Heart right ventricle (tissue), 16 donors: ENCODE results near the gene CKMT2. TPM values are rescaled to one million over a fixed set of nuclear protein-coding genes. Genes with fewer than 3 reads are reported as not detected.
A peak's percentile ranks its signal among the peaks of the same experiment; 100 is the strongest.

Experiments
- ATAC-seq, 8 donors: fragments of 200-7000 bp; cut with Tn5 transposase; one replicate each; pipeline ENCODE4 v1.9.1; 2020; ENCODE audit warnings: mild to moderate bottlenecking in 8 of 8, moderate library complexity in 8 of 8, moderate number of reproducible peaks in 1 of 8
- DNase-seq, 2 donors: peaks; one replicate each; pipeline ENCODE4 v3.0.0-alpha.2; 2020
- H3K27ac ChIP-seq, 10 donors: fragments of 200-600 bp; sonication (generic) in 2 of 10; one replicate each; pipeline versions ENCODE4 v1.5.0 to v1.8.0; 2020 to 2022; ENCODE audit warnings: mild to moderate bottlenecking in 3 of 10
- H3K27me3 ChIP-seq, 7 donors: fragments of 200-600 bp; one replicate each; pipeline ENCODE4 v1.8.0; 2021 to 2022; ENCODE audit warnings: mild to moderate bottlenecking in 2 of 7
- H3K36me3 ChIP-seq, 9 donors: fragments of 200-600 bp; sonication (generic) in 1 of 9; one replicate each; pipeline versions ENCODE4 v1.5.0 to v1.8.0; 2020 to 2022; ENCODE audit warnings: mild to moderate bottlenecking in 2 of 9
- H3K4me1 ChIP-seq, 9 donors: fragments of 200-600 bp; sonication (generic) in 1 of 9; one replicate each; pipeline versions ENCODE4 v1.5.0 to v1.8.0; 2020 to 2022; ENCODE audit warnings: mild to moderate bottlenecking in 4 of 9
- H3K4me3 ChIP-seq, 10 donors: fragments of 200-600 bp; sonication (generic) in 2 of 10; one replicate each; pipeline versions ENCODE4 v1.5.0 to v1.8.0; 2020 to 2022; ENCODE audit warnings: mild to moderate bottlenecking in 7 of 10, moderate library complexity in 2 of 10
- H3K9me3 ChIP-seq, 11 donors: fragments of 200-600 bp in 10 of 11; sonication (generic) in 2 of 11; one replicate each; pipeline versions ENCODE4 v1.5.0 to v1.8.0; 2013 to 2022; ENCODE audit warnings: mild to moderate bottlenecking in 2 of 11, control low read depth in 1 of 11, moderate library complexity in 1 of 11
- WGBS, 2 donors: extraction: QIAGEN DNeasy Blood & Tissue Kit; methylation state at CpG; one replicate each; pipeline ENCODE4 v1.1.7; 2013; ENCODE audit warnings: inconsistent platforms in 1 of 2; 5-methylcytosine and 5-hydroxymethylcytosine counted together
- intact Hi-C, 10 donors: fragments of 100-400 bp; cut with DNase I; formaldehyde crosslinking; loops; one replicate each; pipeline versions ENCODE4 v1.11.1 to v1.14.2; 2022
- long read RNA-seq, 3 donors: library from polyadenylated mRNA; unstranded; transcript quantifications; one replicate each; pipeline ENCODE4 v2.0.0, GENCODE V29; 2020 to 2021
- polyA plus RNA-seq, 2 donors: library from polyadenylated mRNA; stranded (reverse); fragments of 200-250 nt; gene quantifications; one replicate each; pipeline ENCODE4 v1.2.3, GENCODE V29; 2013
- total RNA-seq, 10 donors: library from RNA; stranded (reverse); fragmentation: NEBNext Ultra II Directional in 3 of 10; extraction: Animal tissue kit (Norgen Biotek cat#: 25700) in 3 of 10; gene quantifications; one replicate each; pipeline versions ENCODE4 v1.2.1 to v1.2.4, GENCODE V29; 2021 to 2023
- TF ChIP-seq, protein P1 (sequence below), 9 donors: fragments of 200-600 bp; sonication (generic) in 2 of 9; IDR thresholded peaks; one replicate each; pipeline versions ENCODE4 v1.5.0 to v1.8.0; 2021 to 2022; ENCODE audit warnings: antibody characterized with exemption in 9 of 9, mild to moderate bottlenecking in 5 of 9, moderate library complexity in 1 of 9
- donor health status: Arrhythmogenic right ventricular cardiomyopathy.
- donor health status: ischemic (EF 13 %, LVEDD 7.1; RV severe dilation, severe dysfunction).
- donor health status: healthy with polysubstance abuse.
- donor health status: DM: no; HTN: yes; CAD: no.
- donor health status: DM: no; HTN: no; CAD: no.
- donor health status: ischemic (EF 25% LVEDD 6.9; RV normal size, moderate dysfunction).
- donor health status: ischemic (EF 25% LVEDD 5.7; RV mildly dilated, moderate dysfunction).
- donor health status: healthy.
- donor health status: DM: yes; HTN: yes; CAD: no.
- donor health status: Ischemic cardiomyopathy.
- donor health status: ischemic (EF 35%, LVEDD 5.7; RV mildly dilated, moderate dysfunction).
- donor health status: nonischemic (EF 11% LVEDD 7.7; RV severe dilation, severe dysfunction).
- donor health status: DM: yes; HTN: yes; CAD: no.
- donor health status: PGD.
- donor health status: ischemic (EF 29% LVEDD 5.4; RV normal size, mild dysfunction).
- donor health status: nonischemic (EF 23%, LVEDD 6.1; RV moderate dilation, normal function).

Gene CKMT2
- total RNA-seq (1,000 to 10,000 TPM; 1,320 to 2,236 (median 1,671) TPM), polyA plus RNA-seq (1,000 to 10,000 TPM; 1,088 to 2,104 TPM)
- long read RNA-seq, donor 1, transcript CKMT2-203 (10 exons, 1,479 nt) = minor isoform, 193 of 1,701 reads
- long read RNA-seq, donor 1, transcript CKMT2-202 (11 exons, 1,637 nt) = minor isoform, 11 of 1,701 reads
- long read RNA-seq, donor 1, transcript CKMT2-201 (10 exons, 1,512 nt) = major isoform, 933 of 1,701 reads
- long read RNA-seq, donor 1, partial matches to known transcripts = 511 of 1,701 reads
- long read RNA-seq, donor 1, other reads (novel, unspliced or antisense) = 51 of 1,701 reads
- long read RNA-seq, donor 2, transcript CKMT2-201 (10 exons, 1,512 nt) = major isoform, 1,183 of 2,421 reads
- long read RNA-seq, donor 2, transcript CKMT2-202 (11 exons, 1,637 nt) = minor isoform, 16 of 2,421 reads
- long read RNA-seq, donor 2, transcript CKMT2-203 (10 exons, 1,479 nt) = minor isoform, 421 of 2,421 reads
- long read RNA-seq, donor 2, partial matches to known transcripts = 736 of 2,421 reads
- long read RNA-seq, donor 2, other reads (novel, unspliced or antisense) = 63 of 2,421 reads
- long read RNA-seq, donor 3, transcript CKMT2-201 (10 exons, 1,512 nt) = major isoform, 1,076 of 1,754 reads
- long read RNA-seq, donor 3, transcript CKMT2-202 (11 exons, 1,637 nt) = minor isoform, 28 of 1,754 reads
- long read RNA-seq, donor 3, transcript CKMT2-203 (10 exons, 1,479 nt) = minor isoform, 333 of 1,754 reads
- long read RNA-seq, donor 3, partial matches to known transcripts = 223 of 1,754 reads
- long read RNA-seq, donor 3, other reads (novel, unspliced or antisense) = 94 of 1,754 reads

DNA sequence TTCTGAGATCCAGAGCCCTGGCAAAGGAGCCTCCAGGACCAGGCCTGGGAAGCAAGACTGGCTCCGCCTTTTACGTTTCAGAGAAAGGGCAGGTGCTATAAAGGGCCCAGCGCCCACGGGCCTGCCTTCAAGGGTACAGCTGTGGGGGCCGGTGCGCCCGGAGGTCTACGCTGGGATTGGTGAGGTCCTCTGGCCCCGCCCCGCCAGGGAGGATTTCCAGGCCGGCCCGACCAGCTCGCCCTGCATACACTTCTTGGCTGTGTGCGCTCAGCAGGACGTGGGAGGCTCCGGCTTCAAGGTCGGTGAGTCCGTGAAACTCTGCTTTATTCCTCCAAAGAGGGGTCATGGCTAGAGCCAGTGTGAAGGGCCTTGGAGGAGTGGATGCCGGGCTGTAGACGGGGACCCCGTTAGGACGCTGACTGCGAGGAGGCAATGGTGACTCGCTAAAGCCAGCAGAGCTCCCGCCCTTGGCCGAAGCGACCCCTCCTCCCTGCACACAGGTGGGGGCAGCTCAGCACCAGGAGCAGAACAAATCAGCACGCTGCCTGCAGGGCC, at the start of gene CKMT2:
Gene CKMT2, plus strand, starts transcription at position 243 of the 555 bp plus-strand sequence. CDS start 17,811 bp downstream, outside the sequence.
- H3K9me3 ChIP-seq = no peaks in the 10 kb centered on the region
- peaks cover 7 to 65% (median 31%) of the 10 kb centered on the region in 9 donors for H3K4me1 ChIP-seq
- WGBS, 2 donors = 4% methylated on average over 28 of the region's 28 CpGs
- peak within 1 kb of the TSS; percentile 82 to 98 (median 94) for H3K27ac ChIP-seq
- TF ChIP-seq, protein P1, sequence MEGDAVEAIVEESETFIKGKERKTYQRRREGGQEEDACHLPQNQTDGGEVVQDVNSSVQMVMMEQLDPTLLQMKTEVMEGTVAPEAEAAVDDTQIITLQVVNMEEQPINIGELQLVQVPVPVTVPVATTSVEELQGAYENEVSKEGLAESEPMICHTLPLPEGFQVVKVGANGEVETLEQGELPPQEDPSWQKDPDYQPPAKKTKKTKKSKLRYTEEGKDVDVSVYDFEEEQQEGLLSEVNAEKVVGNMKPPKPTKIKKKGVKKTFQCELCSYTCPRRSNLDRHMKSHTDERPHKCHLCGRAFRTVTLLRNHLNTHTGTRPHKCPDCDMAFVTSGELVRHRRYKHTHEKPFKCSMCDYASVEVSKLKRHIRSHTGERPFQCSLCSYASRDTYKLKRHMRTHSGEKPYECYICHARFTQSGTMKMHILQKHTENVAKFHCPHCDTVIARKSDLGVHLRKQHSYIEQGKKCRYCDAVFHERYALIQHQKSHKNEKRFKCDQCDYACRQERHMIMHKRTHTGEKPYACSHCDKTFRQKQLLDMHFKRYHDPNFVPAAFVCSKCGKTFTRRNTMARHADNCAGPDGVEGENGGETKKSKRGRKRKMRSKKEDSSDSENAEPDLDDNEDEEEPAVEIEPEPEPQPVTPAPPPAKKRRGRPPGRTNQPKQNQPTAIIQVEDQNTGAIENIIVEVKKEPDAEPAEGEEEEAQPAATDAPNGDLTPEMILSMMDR (IDR thresholded peaks at IDR 0.05) = no peak
- peak within 1 kb of the TSS; percentile 16 to 66 (median 52) for H3K4me3 ChIP-seq
- ATAC-seq (peak; percentile 81 to 90 (median 86)), DNase-seq (peak; percentile 88)
- intact Hi-C loops = loop anchor here in 1 of 10 donors (2.0 kb wide), 1 partner anchor 66 kb away; no protein-coding TSS in a partner anchor
- no peaks in the 10 kb centered on the region for H3K27me3 ChIP-seq
- H3K36me3 ChIP-seq = no peaks in the 10 kb centered on the region

DNA sequence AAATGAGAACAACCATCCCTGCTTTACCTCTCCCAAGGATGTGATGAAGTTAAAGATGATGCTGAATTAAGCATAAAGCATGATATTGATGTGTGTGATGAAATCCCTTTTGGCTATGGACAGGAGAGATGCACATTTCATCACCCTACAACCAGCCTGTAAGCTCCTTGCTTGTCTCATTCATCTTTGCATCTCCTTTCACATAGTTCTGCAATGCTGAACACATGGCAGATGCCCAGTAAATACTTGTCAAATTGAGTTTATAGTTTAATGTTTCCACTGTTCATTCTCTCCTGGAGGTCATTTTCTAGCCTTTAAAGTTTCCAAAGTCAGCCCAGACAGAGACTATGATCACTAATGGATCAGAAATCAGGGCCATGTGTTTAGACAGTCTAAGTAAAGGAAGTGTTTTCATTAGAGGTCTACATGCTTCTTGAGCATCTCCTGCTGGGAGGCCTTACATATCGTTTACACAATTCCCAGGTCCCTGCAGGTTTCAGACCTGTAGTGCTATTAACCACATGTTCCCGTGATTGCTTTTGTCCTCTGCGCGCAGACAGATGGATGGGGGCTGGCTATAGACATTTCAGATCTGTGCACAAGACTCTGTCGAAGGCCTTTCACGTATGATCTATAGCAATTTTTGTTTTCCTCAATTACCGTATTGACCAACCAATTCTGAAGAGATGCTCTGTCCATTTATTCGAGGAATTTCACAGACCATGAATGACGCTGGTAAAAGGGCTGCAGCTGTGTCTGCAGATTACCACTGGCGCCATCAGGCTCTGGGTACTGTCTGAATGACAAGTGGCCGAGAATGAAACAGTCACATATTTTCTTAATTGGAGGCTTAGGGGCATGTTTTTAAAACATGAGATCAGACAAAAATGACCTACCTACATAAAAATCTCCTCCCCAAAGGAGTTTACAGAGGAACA, 49.0 kb upstream of the CKMT2 start:
- H3K27me3 ChIP-seq = no peaks in the 10 kb centered on the region
- no peaks in the 10 kb centered on the region for H3K9me3 ChIP-seq
- TF ChIP-seq, protein P1 (IDR thresholded peaks at IDR 0.05) = no peak
- no peak for DNase-seq
- peaks cover 0 to 17% (median 3%) of the 10 kb centered on the region in 9 donors for H3K4me1 ChIP-seq
- intact Hi-C loops = loop anchor here in 1 of 10 donors (10.0 kb wide), 1 partner anchor 699 kb away; the partner anchor contains the start of gene FAM151B
- ATAC-seq = no peak
- WGBS, 2 donors = 65 to 70% methylated on average over 11 of the region's 11 CpGs
- H3K36me3 ChIP-seq = peaks cover 0 to 40% (median 0%) of the 10 kb centered on the region in 9 donors
- H3K4me3 ChIP-seq = no peak overlapping the region
- H3K27ac ChIP-seq = no peak overlapping the region

GRCh38 chr5:81184749-81185110, 48.4 kb upstream of the CKMT2 start:
- DNase-seq = no peak
- TF ChIP-seq, protein P1 (IDR thresholded peaks at IDR 0.05) = no peak
- H3K4me3 ChIP-seq = no peak overlapping the region
- no peaks in the 10 kb centered on the region for H3K27me3 ChIP-seq
- H3K36me3 ChIP-seq = peaks cover 0 to 40% (median 0%) of the 10 kb centered on the region in 9 donors
- intact Hi-C loops = loop anchor here in 2 of 10 donors (5.0 to 10.0 kb wide), 2 partner anchors 700 to 1573 kb away; partner anchors contain the start of gene FAM151B (in 1 of the 2)
- no peaks in the 10 kb centered on the region for H3K9me3 ChIP-seq
- ATAC-seq = no peak
- WGBS, 2 donors = 80 to 83% methylated on average over 6 of the region's 6 CpGs
- H3K27ac ChIP-seq = no peak overlapping the region
- peaks cover 0 to 17% (median 3%) of the 10 kb centered on the region in 9 donors for H3K4me1 ChIP-seq
